ENCODE data around the gene ALKBH4. TPM values are rescaled to one million over a fixed set of nuclear protein-coding genes. Genes with fewer than 3 reads are reported as not detected.
"Not testable (repeated sequence)": the region's sequence is repeated elsewhere in the genome, so short reads cannot be mapped to it uniquely, and the experiment has no call there.

The ALKBH4 gene, protein sequence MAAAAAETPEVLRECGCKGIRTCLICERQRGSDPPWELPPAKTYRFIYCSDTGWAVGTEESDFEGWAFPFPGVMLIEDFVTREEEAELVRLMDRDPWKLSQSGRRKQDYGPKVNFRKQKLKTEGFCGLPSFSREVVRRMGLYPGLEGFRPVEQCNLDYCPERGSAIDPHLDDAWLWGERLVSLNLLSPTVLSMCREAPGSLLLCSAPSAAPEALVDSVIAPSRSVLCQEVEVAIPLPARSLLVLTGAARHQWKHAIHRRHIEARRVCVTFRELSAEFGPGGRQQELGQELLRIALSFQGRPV
- total RNA-seq = 10 to 100 TPM in 3 of 4 donors, 1 to 10 TPM in 1; 8.0 to 26.7 (median 15.5) TPM
- 10 to 100 TPM in 2 of 3 donors, 1 to 10 TPM in 1; 9.2 to 10.2 (median 10.2) TPM for polyA plus RNA-seq

DNA sequence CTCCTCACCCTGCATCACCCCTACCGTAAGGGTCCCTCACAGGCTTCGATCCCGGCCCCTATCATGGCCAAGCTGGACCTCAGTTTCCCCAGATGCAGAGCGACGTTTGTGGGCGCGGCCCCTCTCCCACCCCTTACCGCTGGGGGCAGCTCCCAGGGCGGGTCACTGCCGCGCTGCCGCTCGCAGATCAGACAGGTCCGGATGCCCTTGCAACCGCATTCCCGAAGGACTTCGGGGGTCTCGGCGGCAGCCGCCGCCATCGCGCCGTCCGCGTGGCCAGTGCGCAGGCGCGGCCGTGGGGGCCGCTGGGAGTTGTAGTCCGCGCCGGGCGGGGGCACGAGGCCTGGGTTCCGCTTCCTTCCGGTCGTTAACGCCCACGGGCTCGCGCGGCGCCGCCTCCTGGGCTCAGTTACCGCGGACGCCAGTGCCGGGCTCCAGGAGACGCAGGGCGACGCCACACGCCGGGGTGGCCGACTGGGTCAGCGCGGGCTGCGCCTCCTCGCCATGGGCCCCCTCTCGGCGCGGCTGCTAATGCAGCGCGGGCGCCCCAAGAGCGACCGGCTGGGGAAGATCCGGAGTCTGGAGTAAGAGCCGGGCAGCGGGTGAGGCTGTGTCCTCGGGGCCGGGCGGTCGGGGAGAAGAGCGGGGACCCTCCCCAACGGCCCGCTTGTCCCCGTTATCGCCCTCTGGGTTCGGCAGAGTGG lies at the start of gene ALKBH4, which contains the start of gene LRWD1:
Gene ALKBH4, minus strand, starts transcription at position 287 of the 704 bp plus-strand sequence. Its CDS starts 27 bp downstream, at position 260.
Gene LRWD1, plus strand, starts transcription at position 408 of the 704 bp plus-strand sequence. Its CDS starts 97 bp downstream, at position 505.
- peak within 1 kb of the TSS; percentile 72 to 99 (median 92) for H3K4me3 ChIP-seq
- H3K36me3 ChIP-seq = peaks cover 0 to 10% (median 3%) of the 10 kb centered on the region in 4 donors
- H3K27ac ChIP-seq = peak within 1 kb of the TSS; percentile 73 to 82 (median 78)
- no peaks in the 10 kb centered on the region for H3K27me3 ChIP-seq
- no peaks in the 10 kb centered on the region for H3K9me3 ChIP-seq
- TF ChIP-seq, protein P1, sequence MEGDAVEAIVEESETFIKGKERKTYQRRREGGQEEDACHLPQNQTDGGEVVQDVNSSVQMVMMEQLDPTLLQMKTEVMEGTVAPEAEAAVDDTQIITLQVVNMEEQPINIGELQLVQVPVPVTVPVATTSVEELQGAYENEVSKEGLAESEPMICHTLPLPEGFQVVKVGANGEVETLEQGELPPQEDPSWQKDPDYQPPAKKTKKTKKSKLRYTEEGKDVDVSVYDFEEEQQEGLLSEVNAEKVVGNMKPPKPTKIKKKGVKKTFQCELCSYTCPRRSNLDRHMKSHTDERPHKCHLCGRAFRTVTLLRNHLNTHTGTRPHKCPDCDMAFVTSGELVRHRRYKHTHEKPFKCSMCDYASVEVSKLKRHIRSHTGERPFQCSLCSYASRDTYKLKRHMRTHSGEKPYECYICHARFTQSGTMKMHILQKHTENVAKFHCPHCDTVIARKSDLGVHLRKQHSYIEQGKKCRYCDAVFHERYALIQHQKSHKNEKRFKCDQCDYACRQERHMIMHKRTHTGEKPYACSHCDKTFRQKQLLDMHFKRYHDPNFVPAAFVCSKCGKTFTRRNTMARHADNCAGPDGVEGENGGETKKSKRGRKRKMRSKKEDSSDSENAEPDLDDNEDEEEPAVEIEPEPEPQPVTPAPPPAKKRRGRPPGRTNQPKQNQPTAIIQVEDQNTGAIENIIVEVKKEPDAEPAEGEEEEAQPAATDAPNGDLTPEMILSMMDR (IDR thresholded peaks at IDR 0.05) = peak in 1 of 4 experiments; percentile 8
- TF ChIP-seq POLR2AphosphoS5 (IDR thresholded peaks at IDR 0.05) (peak; percentile 11 to 79 (median 73)), POLR2A (IDR thresholded peaks at IDR 0.05) (peak; percentile 13 to 14), EP300 (IDR thresholded peaks at IDR 0.05) (no peak)
- peaks cover 0 to 23% (median 19%) of the 10 kb centered on the region in 4 donors for H3K4me1 ChIP-seq
- intact Hi-C loops (cut with DNase I) = no loop called here
- 0 to 1% methylated on average over 81 of the region's 81 CpGs for WGBS, 2 donors
- peak; percentile 96 for DNase-seq

DNA sequence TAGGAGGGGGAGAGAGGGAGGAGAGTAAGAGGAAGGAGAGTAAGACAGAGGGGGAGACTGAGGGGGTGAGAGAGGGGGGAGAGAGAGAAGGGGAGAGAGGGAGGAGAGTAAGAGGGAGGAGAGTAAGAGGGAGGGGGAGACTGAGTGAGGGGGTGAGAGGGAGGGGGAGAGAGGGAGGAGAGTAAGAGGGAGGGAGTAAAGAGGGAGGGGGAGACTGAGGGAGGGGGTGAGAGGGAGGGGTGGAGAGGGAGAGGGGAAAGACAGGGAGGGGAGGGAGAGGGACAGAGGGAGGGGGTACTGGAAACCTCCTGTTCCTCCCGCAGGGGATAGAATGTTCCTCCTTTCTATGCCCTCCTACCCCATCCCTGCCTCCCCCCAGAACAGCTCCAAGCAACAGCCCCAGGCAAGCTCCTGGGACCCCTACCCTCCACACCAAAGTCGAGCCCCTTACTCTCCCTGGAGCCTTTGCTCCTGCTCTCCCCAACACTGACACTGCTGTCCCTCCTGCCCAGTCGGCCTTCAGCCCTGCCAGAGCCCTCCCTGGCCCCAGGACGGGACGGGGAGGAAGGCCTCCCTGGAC lies 48.1 kb upstream of the ALKBH4 start:
- intact Hi-C loops (cut with DNase I); H3K4me1 ChIP-seq; H3K9me3 ChIP-seq; H3K36me3 ChIP-seq; H3K27me3 ChIP-seq: not testable (repeated sequence)
- 38 to 41% methylated on average over 5 of the region's 5 CpGs for WGBS, 2 donors
- Histone ChIP-seq H3K27ac (peak overlapping the region; percentile 66 to 85 (median 76)), H3K4me3 (peak overlapping the region in 3 of 4 donors; percentile 18 to 36 (median 32))
- peak; percentile 70 for DNase-seq

DNA sequence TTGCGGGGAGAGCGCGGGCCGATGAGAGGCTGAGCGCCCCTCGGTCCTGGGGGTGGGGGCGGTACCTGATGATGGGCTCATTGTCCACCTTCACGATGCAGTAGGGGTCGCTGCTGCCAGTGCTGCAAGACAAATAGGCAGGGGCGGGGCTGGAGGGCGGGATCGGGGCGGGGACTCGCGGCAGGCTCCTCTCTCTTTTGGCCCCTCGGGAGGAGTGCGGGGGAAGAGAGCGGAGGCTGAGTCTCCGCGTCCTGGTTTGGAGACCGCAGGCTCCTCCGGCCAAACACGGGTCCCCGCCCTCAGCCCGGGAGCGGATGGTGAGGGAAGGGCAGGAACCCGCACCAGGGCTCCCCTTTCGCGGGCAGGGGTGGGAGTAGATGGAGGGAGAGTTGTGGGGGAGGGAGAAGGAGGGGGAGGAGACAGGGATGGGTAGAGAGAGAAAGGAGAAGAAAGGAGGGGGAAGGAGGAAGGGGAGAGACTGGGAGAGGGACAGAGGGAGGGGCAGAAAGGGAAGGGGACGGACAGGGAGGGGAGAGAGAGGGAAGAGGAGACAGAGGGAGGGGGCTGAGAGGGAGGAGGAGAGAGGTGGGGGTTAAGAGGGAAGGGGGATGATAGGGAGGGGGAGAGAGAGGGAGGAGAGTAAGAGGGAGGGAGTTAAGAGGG lies 47.3 kb upstream of the ALKBH4 start:
- H3K27ac ChIP-seq; H3K4me1 ChIP-seq; H3K9me3 ChIP-seq; H3K4me3 ChIP-seq; H3K36me3 ChIP-seq; H3K27me3 ChIP-seq; intact Hi-C loops (cut with DNase I); DNase-seq: not testable (repeated sequence)
- WGBS, 2 donors = no CpG with 5 or more reads among the region's 30 CpGs

DNA sequence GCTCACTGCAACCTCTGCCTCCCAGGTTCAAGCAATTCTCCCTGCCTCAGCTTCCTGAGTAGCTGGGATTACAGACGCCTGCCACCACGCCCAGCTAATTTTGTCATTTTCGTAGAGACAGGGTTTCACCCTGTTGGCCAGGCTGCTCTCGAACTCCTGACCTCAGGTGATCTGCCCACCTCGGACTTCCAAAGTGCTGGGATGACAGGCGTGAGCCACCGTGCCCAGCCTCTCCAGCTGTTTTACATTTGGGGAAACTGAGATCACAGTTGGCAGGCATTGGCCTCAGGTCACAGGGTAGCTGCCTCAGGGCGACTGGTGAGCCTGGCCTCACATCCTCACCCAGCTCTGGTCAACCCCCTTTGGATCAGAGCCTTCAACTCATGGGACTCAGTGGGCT lies 45.9 kb upstream of the ALKBH4 start:
- H3K27ac ChIP-seq; intact Hi-C loops (cut with DNase I); H3K4me3 ChIP-seq; H3K4me1 ChIP-seq; H3K36me3 ChIP-seq; H3K9me3 ChIP-seq; H3K27me3 ChIP-seq: not testable (repeated sequence)
- WGBS, 2 donors = 53 to 77% methylated on average over 5 of the region's 8 CpGs
- peak; percentile 50 for DNase-seq

DNA sequence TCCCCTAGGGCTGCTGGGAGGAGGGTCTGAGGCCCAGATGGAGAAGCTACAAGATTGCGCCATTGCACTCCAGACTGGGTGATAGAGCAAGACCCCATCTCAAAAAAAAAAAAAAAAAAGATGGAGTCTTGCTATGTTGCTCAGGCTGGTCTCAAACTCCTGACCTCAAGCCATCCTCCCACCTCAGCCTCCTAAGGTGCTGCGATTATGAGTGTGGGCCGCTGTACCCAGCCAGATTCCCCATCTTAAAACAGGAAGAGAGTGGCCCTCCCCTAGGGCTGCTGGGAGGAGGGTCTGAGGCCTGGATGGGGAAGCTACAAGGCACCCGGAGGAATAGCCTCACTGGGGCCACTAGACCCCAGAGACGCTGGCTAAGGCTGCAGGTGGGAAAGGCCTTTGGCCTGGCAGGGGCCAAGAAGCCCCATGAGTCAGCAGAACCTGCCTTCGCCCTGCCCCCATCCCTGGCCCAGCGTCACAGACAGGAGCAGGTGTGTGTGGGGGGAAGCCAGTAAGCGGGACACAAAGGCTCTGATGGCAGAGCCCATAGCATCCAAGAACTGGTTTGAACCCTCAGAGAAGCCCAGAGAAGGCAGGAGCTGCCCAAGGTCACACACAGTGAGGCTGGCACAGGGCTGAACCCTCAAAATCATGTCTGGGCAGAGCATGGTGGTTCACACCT lies 42.9 kb upstream of the ALKBH4 start:
- H3K27ac ChIP-seq; H3K9me3 ChIP-seq; H3K36me3 ChIP-seq; H3K27me3 ChIP-seq; intact Hi-C loops (cut with DNase I); H3K4me3 ChIP-seq; H3K4me1 ChIP-seq: not testable (repeated sequence)
- peak; percentile 53 for DNase-seq
- WGBS, 2 donors = 82 to 90% methylated on average over 2 of the region's 8 CpGs

DNA sequence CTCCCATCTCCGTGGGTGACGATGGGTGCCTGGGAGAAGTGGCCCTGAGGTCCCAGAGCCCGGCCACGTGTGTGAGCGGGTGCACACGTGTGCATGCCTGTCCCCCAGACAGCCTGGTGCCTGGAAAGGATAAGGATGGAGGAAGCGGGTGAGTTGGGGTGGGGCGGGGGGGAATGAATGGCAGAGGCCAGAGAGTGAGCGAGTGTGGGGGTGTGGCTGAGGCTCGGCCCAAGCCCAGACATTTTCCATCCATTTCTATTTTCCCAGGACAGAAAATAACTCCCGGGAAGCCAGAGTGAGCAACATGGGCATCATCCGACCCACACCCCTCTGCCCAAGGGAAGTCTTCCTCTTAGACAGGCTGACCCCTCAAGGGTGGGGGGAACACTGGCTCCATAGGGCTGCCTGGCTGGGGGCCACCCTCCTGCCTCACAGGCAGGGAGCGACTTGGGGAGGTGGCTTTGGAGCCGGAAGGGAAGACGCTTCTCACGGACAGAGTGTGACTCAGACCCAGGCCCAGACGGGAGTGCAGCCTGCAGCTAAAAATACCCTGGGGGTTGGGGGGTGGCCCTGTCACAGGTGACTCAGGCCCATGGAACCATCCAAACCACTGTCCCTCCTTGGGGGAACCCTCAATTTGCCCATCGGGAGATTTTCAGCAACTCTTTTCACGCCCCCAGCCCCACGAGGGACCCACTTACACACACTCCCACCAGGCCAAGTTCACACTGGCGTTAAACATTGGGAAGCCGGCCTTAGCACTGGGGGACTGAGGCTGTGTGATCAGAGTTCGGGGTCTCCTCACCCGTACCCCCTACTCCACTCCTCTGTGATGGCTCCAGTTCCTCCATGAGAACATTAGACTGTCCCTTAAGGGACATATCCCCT lies 40.9 kb upstream of the ALKBH4 start:
- intact Hi-C loops (cut with DNase I); H3K9me3 ChIP-seq: not testable (repeated sequence)
- DNase-seq = peak; percentile 42

DNA sequence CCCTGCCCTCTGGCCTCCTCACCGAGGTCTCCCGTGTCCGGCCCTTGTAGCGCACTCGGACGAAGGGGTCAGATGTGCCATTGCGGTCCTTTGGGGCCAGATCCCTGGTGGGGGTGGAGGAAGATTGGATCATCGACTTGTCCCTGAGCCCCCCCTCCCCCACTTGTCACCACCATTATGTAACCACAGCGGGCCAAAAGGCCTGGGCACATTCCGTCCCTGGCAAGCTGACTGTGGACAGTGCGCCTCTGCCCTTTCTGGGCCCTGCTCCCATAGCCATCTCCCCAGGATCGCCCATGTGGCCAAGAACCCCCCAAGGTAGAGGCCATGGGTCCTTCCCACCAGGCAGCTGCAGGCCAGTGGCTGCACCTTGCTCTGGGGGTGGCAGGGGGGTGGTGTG lies 38.5 kb upstream of the ALKBH4 start:
- H3K36me3 ChIP-seq; H3K4me3 ChIP-seq; H3K9me3 ChIP-seq; intact Hi-C loops (cut with DNase I); H3K27ac ChIP-seq; DNase-seq; H3K27me3 ChIP-seq; H3K4me1 ChIP-seq: not testable (repeated sequence)
- WGBS, 2 donors = no CpG with 5 or more reads among the region's 12 CpGs

More for the DNA sequence above, 40.9 kb upstream of the ALKBH4 start:
- H3K27me3 ChIP-seq, H3K36me3 ChIP-seq, H3K4me3 ChIP-seq, H3K4me1 ChIP-seq: not testable (repeated sequence)
- WGBS, 2 donors = 89 to 90% methylated on average over 5 of the region's 24 CpGs
- peak overlapping the region in 2 of 4 donors; percentile 57 to 65 for H3K27ac ChIP-seq

DNA sequence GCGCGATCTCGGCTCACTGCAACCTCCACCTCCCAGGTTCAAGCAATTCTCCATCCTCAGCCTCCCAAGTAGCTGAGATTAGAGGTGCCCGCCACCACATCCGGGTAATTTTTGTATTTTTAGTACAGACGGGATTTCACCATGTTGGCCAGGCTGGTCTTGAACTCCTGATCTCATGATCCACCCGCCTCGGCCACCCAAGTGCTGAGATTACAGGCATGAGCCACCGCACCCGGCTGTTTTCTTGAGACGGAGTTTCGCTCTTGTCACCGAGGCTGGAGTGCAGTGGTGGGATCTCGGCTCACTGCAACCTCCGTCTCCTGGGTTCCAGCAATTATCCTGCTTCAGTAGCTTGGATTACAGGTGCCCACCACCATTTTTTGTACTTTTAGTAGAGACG lies 33.7 kb upstream of the ALKBH4 start:
- H3K36me3 ChIP-seq; H3K4me3 ChIP-seq; intact Hi-C loops (cut with DNase I); H3K4me1 ChIP-seq; H3K27ac ChIP-seq; H3K9me3 ChIP-seq; H3K27me3 ChIP-seq: not testable (repeated sequence)
- WGBS, 2 donors = 95 to 97% methylated on average over 11 of the region's 16 CpGs
- peak; percentile 55 for DNase-seq

DNA sequence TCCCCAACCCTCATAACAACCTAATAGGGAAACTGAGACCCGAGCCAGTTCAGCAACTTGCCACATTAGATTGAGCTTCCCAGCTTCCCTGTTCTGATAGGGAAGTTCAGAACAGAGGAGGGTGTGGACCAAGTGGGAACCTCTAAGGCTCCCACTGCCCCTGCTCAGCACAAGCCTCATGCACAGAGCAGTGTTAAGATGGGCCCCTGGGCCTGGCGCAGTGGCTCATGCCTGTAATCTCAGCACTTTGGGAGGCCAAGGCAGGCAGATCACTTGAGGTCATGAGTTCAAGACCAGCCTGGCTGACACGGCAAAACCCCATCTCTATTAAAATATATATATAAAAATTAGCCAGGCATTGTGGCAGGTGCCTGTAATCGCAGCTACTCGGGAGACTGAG lies 32.6 kb upstream of the ALKBH4 start:
- DNase-seq; intact Hi-C loops (cut with DNase I): not testable (repeated sequence)
- 81 to 95% methylated on average over 1 of the region's 5 CpGs for WGBS, 2 donors

DNA sequence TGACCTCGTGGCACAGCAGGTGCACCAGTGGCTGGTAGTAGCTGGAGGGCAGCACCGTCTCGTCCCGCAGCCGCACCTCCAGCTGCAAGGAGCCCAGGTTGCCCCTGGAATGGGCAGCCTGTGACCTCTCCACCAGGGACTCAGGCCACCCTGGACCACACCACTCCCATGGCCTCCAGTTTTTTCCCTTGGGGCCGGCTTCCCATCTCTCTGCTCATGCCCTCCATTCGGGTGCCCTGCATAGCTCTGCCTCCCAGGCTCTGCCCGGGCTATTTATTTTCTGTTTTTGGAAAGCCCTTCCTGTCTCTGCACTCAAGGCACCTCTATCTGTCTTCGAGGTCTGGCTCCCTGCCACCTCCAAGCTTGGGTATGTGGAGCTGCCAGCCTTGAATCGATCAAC lies 32.2 kb upstream of the ALKBH4 start:
- H3K9me3 ChIP-seq; H3K27ac ChIP-seq; intact Hi-C loops (cut with DNase I); H3K4me1 ChIP-seq; H3K36me3 ChIP-seq; H3K27me3 ChIP-seq; H3K4me3 ChIP-seq: not testable (repeated sequence)
- peak; percentile 25 for DNase-seq
- 70 to 81% methylated on average over 3 of the region's 10 CpGs for WGBS, 2 donors

More for the DNA sequence above, 32.6 kb upstream of the ALKBH4 start:
- not testable (repeated sequence) for H3K27ac ChIP-seq, H3K4me1 ChIP-seq, H3K4me3 ChIP-seq, H3K36me3 ChIP-seq, H3K9me3 ChIP-seq, H3K27me3 ChIP-seq

All from sigmoid colon (tissue), 7 donors.